Measurements from ENCODE around the gene POC1A. TPM values are rescaled to one million over a fixed set of nuclear protein-coding genes. Genes with fewer than 3 reads are reported as not detected.

POC1A gene
- total and polyA plus RNA-seq, 2 donors (not counting 1 experiment from before 2014, with no cell fraction given): 1.7 to 2.8 TPM

DNA sequence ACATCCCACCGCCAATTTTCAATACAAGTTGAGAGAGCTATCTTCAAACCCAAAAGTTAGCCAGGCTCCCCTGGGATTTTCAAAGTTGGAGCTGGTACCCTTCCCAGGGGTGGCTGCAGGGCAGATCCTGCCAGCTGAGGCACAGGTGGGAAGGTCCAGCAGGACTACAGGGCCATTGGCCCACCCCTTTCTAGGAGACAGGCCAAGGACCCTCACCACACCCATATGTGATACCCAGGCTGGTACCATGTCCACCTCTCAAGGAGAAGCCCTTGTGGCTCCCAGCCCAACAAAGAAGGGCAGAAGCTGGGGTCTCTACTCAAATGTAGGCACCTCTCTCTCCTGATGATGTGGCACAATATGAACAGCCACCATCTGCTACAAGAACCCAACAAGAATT is 8.0 kb downstream of the POC1A start:
- no peak overlapping the region for H3K9ac ChIP-seq (ENCODE audit: low read length)
- CTCF ChIA-PET: interaction anchor here (1.1 to 11.2 kb wide), 6 partner anchors 25 to 217 kb away, joined by 3 to 166 read pairs (median 10); no protein-coding TSS in a partner anchor
- peaks cover 5% of the 10 kb centered on the region for H3K4me1 Mint-ChIP-seq
- H3K79me2 ChIP-seq (ENCODE audit: control insufficient read depth, insufficient read depth, low read length): peaks cover 3% of the 10 kb centered on the region
- peaks cover 4 to 5% of the 10 kb centered on the region in 2 donors for H3K4me1 ChIP-seq (ENCODE audit: control insufficient read depth in 2 of 2, insufficient read depth in 2 of 2, low read length in 2 of 2)
- no peak overlapping the region for H3K4me3 ChIP-seq (ENCODE audit: control extremely low read depth in 1 of 5, extremely low read depth in 1 of 5, insufficient read depth in 1 of 5, low read depth in 2 of 5, low read length in 4 of 5)
- no peak overlapping the region for H3K4me3 Mint-ChIP-seq
- intact Hi-C loops (cut with micrococcal nuclease): no loop called here
- no peak overlapping the region for H3K27ac Mint-ChIP-seq
- H3K36me3 ChIP-seq (replicated peaks in 1 of 2; ENCODE audit: control extremely low read depth in 1 of 2, control insufficient read depth in 1 of 2, extremely low read depth in 1 of 2, insufficient read depth in 2 of 2, low read length in 1 of 2): no peaks in the 10 kb centered on the region
- POLR2A ChIA-PET: no interaction called here
- H3K27me3 ChIP-seq (replicated peaks in 1 of 4; ENCODE audit: control extremely low read depth in 1 of 4, control insufficient read depth in 3 of 4, insufficient read depth in 4 of 4, low read length in 3 of 4): no peaks in the 10 kb centered on the region
- WGBS (ENCODE audit: insufficient coverage): 93% methylated on average over 1 of the region's 1 CpG
- TF ChIP-seq, protein P1, sequence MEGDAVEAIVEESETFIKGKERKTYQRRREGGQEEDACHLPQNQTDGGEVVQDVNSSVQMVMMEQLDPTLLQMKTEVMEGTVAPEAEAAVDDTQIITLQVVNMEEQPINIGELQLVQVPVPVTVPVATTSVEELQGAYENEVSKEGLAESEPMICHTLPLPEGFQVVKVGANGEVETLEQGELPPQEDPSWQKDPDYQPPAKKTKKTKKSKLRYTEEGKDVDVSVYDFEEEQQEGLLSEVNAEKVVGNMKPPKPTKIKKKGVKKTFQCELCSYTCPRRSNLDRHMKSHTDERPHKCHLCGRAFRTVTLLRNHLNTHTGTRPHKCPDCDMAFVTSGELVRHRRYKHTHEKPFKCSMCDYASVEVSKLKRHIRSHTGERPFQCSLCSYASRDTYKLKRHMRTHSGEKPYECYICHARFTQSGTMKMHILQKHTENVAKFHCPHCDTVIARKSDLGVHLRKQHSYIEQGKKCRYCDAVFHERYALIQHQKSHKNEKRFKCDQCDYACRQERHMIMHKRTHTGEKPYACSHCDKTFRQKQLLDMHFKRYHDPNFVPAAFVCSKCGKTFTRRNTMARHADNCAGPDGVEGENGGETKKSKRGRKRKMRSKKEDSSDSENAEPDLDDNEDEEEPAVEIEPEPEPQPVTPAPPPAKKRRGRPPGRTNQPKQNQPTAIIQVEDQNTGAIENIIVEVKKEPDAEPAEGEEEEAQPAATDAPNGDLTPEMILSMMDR (IDR thresholded peaks at IDR 0.05): no peak
- TF ChIP-seq EZH2 (IDR thresholded peaks at IDR 0.05; ENCODE audit: borderline replicate concordance, insufficient read depth, low read depth, low read length, poor library complexity, severe bottlenecking): no peak
- no peaks in the 10 kb centered on the region for H3K9me3 Mint-ChIP-seq (ENCODE audit: insufficient read depth)
- H3K9me3 ChIP-seq (ENCODE audit: control extremely low read depth in 1 of 3, control insufficient read depth in 2 of 3, insufficient read depth in 1 of 3, low read length in 2 of 3): no peaks in the 10 kb centered on the region
- H3K27me3 Mint-ChIP-seq: no peaks in the 10 kb centered on the region
- H4K20me1 ChIP-seq (ENCODE audit: control insufficient read depth, insufficient read depth, low read length, poor library complexity, severe bottlenecking): no peaks in the 10 kb centered on the region
- no peak for ATAC-seq (ENCODE audit: low read depth)
- no peak overlapping the region for H3K4me2 ChIP-seq (replicated peaks; ENCODE audit: low read depth, low read length, poor library complexity, severe bottlenecking)
- no peak overlapping the region for H3K27ac ChIP-seq (ENCODE audit: low read length in 2 of 2)
- H2AFZ ChIP-seq (ENCODE audit: insufficient read depth, low read depth, low read length, poor library complexity, severe bottlenecking): no peak overlapping the region
- no peak for DNase-seq

- ChIA-PET CTCF (interaction anchor here (1.0 to 11.2 kb wide), 11 partner anchors 11 to 217 kb away, joined by 3 to 166 read pairs (median 9); partner anchors contain the start of gene RPL29), POLR2A (no interaction called here)
- Histone ChIP-seq H2AFZ (ENCODE audit: insufficient read depth, low read depth, low read length, poor library complexity, severe bottlenecking) (no peak overlapping the region), H3K4me2 (replicated peaks; ENCODE audit: low read depth, low read length, poor library complexity, severe bottlenecking) (no peak overlapping the region), H3K79me2 (ENCODE audit: control insufficient read depth, insufficient read depth, low read length) (peaks cover 3% of the 10 kb centered on the region), H3K4me3 (ENCODE audit: control extremely low read depth in 1 of 5, extremely low read depth in 1 of 5, insufficient read depth in 1 of 5, low read depth in 2 of 5, low read length in 4 of 5) (no peak overlapping the region), H3K27ac (ENCODE audit: low read length in 2 of 2) (no peak overlapping the region), H3K9me3 (ENCODE audit: control extremely low read depth in 1 of 3, control insufficient read depth in 2 of 3, insufficient read depth in 1 of 3, low read length in 2 of 3) (no peaks in the 10 kb centered on the region), H3K36me3 (replicated peaks in 1 of 2; ENCODE audit: control extremely low read depth in 1 of 2, control insufficient read depth in 1 of 2, extremely low read depth in 1 of 2, insufficient read depth in 2 of 2, low read length in 1 of 2) (no peaks in the 10 kb centered on the region), H3K27me3 (replicated peaks in 1 of 4; ENCODE audit: control extremely low read depth in 1 of 4, control insufficient read depth in 3 of 4, insufficient read depth in 4 of 4, low read length in 3 of 4) (no peaks in the 10 kb centered on the region), H3K4me1 (ENCODE audit: control insufficient read depth in 2 of 2, insufficient read depth in 2 of 2, low read length in 2 of 2) (peaks cover 4 to 5% of the 10 kb centered on the region in 2 donors), H3K9ac (ENCODE audit: low read length) (no peak overlapping the region), H4K20me1 (ENCODE audit: control insufficient read depth, insufficient read depth, low read length, poor library complexity, severe bottlenecking) (no peaks in the 10 kb centered on the region)
- Mint-ChIP-seq H3K4me3 (no peak overlapping the region), H3K27me3 (no peaks in the 10 kb centered on the region), H3K9me3 (ENCODE audit: insufficient read depth) (no peaks in the 10 kb centered on the region), H3K4me1 (peaks cover 5% of the 10 kb centered on the region), H3K27ac (no peak overlapping the region)
- no peak for DNase-seq
- no peak for ATAC-seq (ENCODE audit: low read depth)
- WGBS (ENCODE audit: insufficient coverage): 94% methylated on average over 7 of the region's 8 CpGs
- intact Hi-C loops (cut with micrococcal nuclease): loop anchor here (2.0 kb wide), 1 partner anchor 23 kb away; no protein-coding TSS in a partner anchor
- TF ChIP-seq EZH2 (IDR thresholded peaks at IDR 0.05; ENCODE audit: borderline replicate concordance, insufficient read depth, low read depth, low read length, poor library complexity, severe bottlenecking): no peak
- TF ChIP-seq, protein P1 (IDR thresholded peaks at IDR 0.05): no peak
These were observed 8.5 kb downstream of the POC1A start for GRCh38 chr3:52145736-52146110.
